RPMI7951 (cell line): Measurements from ENCODE around the gene MRPS18C. TPM values are rescaled to one million over a fixed set of nuclear protein-coding genes. Genes with fewer than 3 reads are reported as not detected.
"Not testable (repeated sequence)": the region's sequence is repeated elsewhere in the genome, so short reads cannot be mapped to it uniquely, and the experiment has no call there.

Source experiments
- DNase-seq: peaks from one replicate; pipeline ENCODE4 v3.0.0-alpha.2; 2012; ENCODE audit warnings: low read depth
- total RNA-seq: library from RNA; depleted of rRNA; stranded (reverse); fragments of >200 nt; shearing (Covaris generic); gene quantifications from 2 replicates; pipeline ENCODE4 v1.2.3, GENCODE V29; 2014; rRNA removed

MRPS18C gene
- total RNA-seq, 1 experiment from 2014 or later, result 58.3 TPM

DNA sequence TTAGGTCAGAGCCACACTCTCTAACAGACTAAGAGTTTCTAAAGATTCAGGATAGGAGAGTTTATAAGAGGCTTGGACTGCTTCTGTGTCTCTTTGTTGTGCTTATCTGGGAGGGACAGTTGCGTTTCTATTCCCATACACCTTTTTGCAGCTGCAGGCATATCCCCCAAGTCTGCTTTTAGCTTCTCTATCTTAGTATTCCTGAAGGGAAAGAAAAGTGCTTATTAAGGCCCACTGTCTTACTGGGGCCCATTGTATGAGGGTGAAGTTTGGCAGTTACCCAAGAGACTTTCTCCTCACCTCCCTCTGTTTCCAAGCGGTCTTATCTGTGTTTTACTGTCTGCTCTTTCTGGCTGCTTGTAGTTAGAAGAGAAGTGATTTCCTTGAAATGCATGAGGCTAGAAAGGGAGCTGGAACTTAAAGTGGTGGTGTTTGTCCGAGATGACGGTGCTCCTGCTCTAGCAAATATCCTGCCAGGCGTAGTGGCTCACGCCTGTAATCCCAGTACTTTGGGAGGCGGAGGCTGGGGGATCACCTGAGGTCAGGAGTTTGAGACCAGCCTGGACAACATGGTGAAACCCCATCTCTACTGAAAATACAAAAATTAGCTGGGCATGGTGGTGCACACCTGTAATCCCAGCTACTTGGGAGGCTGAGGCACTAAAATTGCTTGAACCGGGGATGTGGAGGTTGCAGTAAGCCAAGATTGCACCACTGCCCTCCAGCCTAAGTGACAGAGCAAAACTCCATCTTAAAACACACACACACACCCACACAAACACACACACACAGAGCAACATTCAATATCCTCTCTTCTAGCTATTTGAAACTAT lies 40.4 kb downstream of the MRPS18C start:
- DNase-seq, result not testable (repeated sequence)

DNA sequence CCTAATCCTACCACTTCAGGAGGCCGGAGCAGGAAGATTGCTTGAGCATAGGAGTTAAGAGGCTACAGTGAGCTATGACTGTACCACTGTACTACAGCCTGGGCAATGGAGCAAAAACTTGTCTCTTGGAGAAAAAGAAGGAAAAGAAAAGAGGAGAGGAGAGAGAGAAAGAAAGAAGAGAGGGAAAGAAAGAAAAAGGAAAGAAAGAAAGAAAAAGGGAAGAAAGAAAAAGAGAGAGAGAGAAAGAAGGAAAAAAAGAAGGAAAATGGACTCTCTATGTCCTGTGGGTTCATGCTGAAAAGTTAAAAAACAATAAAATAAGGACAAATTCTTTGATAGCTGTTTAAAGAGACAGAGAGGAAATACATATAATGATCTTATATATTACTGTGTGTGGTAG lies 42.3 kb downstream of the MRPS18C start:
- no peak for DNase-seq

DNA sequence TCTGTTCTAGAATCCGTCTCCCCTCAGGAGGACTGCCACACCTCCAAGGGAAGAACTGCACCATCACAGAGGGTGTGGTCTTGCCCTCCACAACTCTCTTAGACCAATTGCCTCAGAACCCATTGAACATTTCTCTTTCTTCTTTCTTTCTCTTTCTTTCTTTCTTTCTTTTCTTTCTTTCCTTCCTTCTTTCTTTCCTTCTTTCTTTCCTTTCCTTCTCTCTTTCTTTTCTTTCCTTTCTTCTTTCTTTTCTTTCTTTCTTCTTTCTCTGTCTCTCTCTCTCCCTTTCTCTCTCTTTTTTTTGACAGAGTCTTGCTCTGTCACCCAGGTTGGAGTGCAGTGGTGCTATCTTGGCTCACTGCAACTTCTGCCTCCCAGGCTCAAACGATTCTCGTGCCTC lies 45.8 kb downstream of the MRPS18C start:
- not testable (repeated sequence) for DNase-seq

DNA sequence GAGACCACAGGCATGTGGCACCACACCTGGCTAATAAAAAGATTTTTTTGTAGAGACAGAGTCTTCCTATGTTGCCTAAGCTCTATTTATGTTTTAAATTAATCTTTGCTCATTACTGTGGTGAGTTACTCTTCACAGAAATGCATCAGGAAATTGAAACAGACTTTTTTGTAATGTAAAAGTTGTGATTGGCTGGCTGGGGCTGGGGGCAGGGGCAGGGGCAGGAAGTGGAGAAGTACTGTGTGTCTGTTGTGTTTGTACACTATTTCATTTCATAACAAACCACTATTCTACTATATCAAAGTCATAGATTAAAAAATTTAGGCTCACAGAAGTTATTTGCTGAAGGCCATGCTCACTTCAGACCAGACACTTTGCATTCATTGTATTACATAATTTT lies 48.1 kb downstream of the MRPS18C start:
- no peak for DNase-seq

DNA sequence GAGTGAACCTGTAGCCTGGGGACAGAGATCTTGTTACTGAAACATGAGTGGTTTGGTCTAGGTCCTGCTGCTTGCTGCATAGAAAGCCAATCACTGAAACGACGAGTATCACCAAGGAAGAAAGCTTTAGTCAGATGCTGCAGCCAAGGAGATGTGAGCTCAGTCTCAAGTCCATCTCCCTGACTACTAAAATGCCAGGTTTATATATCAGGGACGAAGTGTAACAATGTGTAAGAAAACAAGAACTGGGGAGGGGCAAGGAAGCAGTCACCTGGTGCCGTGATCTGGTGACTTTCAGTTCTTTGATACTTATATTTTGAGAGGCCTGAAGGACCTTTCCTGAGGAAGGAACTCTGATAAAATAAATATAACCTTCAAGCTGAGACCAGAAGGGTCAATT lies 48.6 kb downstream of the MRPS18C start:
- no peak for DNase-seq

DNA sequence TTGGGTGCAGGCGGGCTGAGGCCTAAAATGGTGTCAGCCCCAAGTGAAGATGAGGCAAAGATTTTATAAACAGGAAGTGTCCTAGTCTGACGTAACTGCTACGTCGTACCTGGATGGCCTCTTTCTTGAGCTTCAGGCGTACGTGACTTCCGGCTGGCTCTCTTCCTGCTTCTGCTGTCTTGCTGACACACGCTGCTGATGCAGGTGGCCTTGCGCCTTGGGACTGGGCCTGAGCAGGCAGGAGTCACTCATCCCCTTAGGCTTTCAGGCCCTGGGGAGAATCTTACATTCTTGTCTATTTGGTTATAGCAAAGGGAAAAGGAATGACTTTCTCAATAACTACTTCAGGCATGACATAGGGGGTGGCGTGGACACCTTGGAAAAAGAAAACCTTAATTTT lies 49.1 kb downstream of the MRPS18C start:
- no peak for DNase-seq

DNA sequence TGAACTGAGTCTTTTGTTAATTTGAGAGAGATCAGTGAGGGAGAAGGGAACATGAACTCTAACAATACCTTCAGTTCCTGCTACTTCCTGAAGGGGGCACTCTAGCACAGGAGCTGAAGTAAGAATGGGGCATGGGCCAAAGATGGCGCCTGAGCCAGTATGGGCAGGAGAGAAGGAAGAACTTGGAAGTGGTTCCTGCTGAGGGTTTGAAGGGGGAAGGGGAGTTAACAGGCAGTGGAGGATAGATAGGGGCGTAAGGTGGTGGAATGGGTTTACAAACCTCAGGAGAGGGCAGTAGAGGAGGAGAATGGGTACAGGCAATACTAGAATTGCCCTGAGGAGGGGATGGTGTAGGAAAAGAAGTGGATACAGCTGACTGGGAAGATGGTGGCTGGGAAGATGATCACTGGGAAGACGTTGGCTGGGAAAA lies 53.3 kb downstream of the MRPS18C start:
- peak; percentile 63 for DNase-seq

DNA sequence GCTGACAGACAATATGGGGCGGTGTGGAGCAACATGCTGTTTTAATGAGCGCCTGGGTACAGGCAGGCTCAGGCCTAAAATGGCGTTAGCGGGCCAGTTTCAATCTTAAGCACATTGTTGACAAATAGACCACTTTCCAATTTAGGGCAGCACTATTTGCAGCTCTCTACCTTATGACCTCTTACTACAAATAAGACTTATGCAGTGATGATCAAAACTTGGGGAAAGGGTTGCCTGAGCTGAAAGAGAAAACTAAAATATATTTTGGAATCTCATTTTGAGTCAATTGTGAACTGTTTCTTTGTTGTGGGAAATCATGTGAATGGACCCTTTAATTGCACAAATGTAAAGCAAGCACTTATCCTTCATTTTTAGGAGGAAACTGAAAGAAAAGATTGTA lies 54.6 kb downstream of the MRPS18C start:
- DNase-seq, result no peak

Other genes starting within 250 kb of the MRPS18C start
- gene COQ2, start 171.3 kb upstream of the MRPS18C start, total RNA-seq, result 20.1 and 22.5 TPM in 2 replicates
- gene HPSE, start 121.2 kb upstream of the MRPS18C start, total RNA-seq, result 0.48 and 0.59 TPM in 2 replicates
- gene HELQ, start 235 bp upstream of the MRPS18C start, total RNA-seq, result 7.8 and 8.4 TPM in 2 replicates
- gene ABRAXAS1, start 29.0 kb downstream of the MRPS18C start, total RNA-seq, result 5.7 and 8.8 TPM in 2 replicates
- 24.5 and 25.5 TPM in 2 replicates for gene GPAT3, start 80.0 kb downstream of the MRPS18C start, total RNA-seq